NOMO-1 (cell line): Measurements from ENCODE around the gene MTMR4.
"Not testable (repeated sequence)": the region's sequence is repeated elsewhere in the genome, so short reads cannot be mapped to it uniquely, and the experiment has no call there.

Experiments
- DNase-seq, 2 experiments: peaks; one replicate each; lab custom pipeline; 2025; ENCODE audit not compliant: unreplicated experiment in 2 of 2; lab: John Stamatoyannopoulos, UW

MTMR4 gene

GRCh38 chr17:58513965-58514769 is at the start of gene MTMR4:
MTMR4 (minus strand) TSS chr17:58514638; CDS start chr17:58514407, 231 bp downstream.
- peak; percentile 65 to 83 for DNase-seq

- no peak for DNase-seq
These were observed 46.1 kb upstream of the MTMR4 start for GRCh38 chr17:58560511-58560910.

GRCh38 chr17:58557981-58558380 is 43.5 kb upstream of the MTMR4 start:
- no peak for DNase-seq

- DNase-seq = peak; percentile 69 to 93
These were observed 42.4 kb upstream of the MTMR4 start for GRCh38 chr17:58556833-58557250.

GRCh38 chr17:58555109-58555508 is 40.7 kb upstream of the MTMR4 start:
- not testable (repeated sequence) for DNase-seq

- DNase-seq = peak in 1 of 2 experiments; percentile 23
These were observed 26.8 kb upstream of the MTMR4 start for GRCh38 chr17:58541249-58541648.

GRCh38 chr17:58539698-58540097 is 25.3 kb upstream of the MTMR4 start:
- DNase-seq = no peak

GRCh38 chr17:58538811-58539409 is 24.5 kb upstream of the MTMR4 start:
- DNase-seq = peak; percentile 36 to 45

- no peak for DNase-seq
These were observed 22.8 kb upstream of the MTMR4 start for GRCh38 chr17:58537266-58537665.

GRCh38 chr17:58536542-58536941 is 22.1 kb upstream of the MTMR4 start:
- DNase-seq = no peak

- DNase-seq = no peak
These were observed 21.0 kb upstream of the MTMR4 start for GRCh38 chr17:58535431-58535830.

GRCh38 chr17:58534901-58535421 is 20.5 kb upstream of the MTMR4 start:
- DNase-seq = peak; percentile 87 to 97

- DNase-seq = no peak
These were observed 19.9 kb upstream of the MTMR4 start for GRCh38 chr17:58534331-58534730.

GRCh38 chr17:58533616-58534188 is 19.3 kb upstream of the MTMR4 start:
- DNase-seq = no peak

- DNase-seq = no peak
These were observed 18.1 kb upstream of the MTMR4 start for GRCh38 chr17:58532555-58532951.

- DNase-seq = peak in 1 of 2 experiments; percentile 24
These were observed 17.5 kb upstream of the MTMR4 start for GRCh38 chr17:58531661-58532554.

GRCh38 chr17:58531122-58531521 is 16.7 kb upstream of the MTMR4 start:
- no peak for DNase-seq

- DNase-seq = no peak
These were observed 16.2 kb upstream of the MTMR4 start for GRCh38 chr17:58530655-58531054.

- no peak for DNase-seq
These were observed 14.8 kb upstream of the MTMR4 start for GRCh38 chr17:58529275-58529674.

GRCh38 chr17:58528443-58528842 is 14.0 kb upstream of the MTMR4 start:
- no peak for DNase-seq

GRCh38 chr17:58527949-58528348 is 13.5 kb upstream of the MTMR4 start:
- no peak for DNase-seq
